HG02623 (cell line): ENCODE data around the gene ING3.
"Not testable (repeated sequence)": the region's sequence is repeated elsewhere in the genome, so short reads cannot be mapped to it uniquely, and the experiment has no call there.

Source experiments
- ATAC-seq: cut with Tn5 transposase; IDR thresholded peaks from one replicate; pipeline ENCODE4 v1.9.1; 2021; ENCODE audit warnings: moderate library complexity; ENCODE audit not compliant: unreplicated experiment

Gene ING3

DNA sequence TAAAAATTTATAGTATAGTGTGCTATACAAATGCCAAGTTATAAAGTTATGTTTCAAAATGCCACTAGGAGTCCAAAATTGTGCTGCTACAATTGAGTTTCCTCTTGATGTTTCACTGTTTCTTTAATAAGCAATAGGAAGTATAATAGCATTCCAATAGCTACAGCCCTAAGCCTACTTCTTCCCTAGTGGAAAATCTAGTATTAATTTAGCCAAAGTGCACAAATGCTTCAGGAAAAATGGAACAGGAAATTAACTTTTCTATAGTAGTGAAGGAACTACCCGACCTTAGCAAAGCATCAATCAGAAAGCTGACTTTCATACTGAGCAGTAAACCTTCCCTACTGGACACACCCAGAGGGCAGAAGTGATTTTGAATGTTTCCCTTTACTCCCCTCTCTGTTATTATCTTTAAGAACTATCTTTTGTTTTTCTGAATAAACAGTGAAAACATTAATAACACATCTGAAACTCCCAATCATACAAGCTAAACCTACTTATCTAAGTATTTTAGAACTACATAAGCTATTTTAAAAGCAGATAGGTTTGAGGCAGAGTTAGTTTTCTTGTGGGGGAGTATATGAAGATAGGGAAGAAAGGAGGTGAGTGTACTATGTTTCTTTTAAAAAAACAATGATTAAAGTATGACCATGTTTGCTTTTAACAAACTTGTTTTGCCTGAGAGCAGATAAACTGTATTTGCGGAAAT lies 51.6 kb downstream of the ING3 start:
- ATAC-seq = no peak

- ATAC-seq = no peak
These were observed 52.2 kb downstream of the ING3 start for GRCh38 chr7:121002757-121003200.

DNA sequence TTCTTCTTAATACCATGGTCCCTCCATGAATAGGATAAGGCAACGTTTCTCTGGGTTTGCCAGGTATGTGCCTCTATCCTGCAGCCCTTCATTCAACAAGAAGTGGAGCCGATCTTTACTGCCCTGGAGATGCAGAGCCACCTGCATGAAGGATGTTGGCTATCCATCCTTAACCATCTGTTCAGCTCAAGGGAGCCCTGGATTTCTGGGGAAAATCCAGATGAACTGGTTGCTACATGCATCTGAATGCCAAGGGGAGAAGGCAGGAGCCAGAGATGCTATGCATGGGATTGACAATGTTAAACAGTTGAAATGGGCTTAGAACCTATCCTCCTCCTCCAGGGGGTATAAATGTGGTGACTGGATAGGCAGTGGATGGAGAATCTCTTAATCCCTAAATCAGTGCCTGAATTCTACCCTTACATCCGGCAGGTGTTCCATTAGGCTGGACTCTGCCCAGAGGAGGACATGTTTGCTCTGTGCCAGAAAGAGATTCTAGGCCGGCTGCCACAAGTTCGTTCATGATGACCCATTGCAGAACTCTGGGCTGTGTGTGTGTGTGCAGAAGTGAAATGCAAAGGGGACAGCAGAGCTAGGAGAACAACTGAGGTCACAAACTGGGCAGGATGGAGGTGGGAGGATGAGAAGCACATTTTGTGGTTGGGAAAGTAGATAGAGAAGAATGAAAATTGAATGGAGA lies 53.6 kb downstream of the ING3 start:
- ATAC-seq = no peak

DNA sequence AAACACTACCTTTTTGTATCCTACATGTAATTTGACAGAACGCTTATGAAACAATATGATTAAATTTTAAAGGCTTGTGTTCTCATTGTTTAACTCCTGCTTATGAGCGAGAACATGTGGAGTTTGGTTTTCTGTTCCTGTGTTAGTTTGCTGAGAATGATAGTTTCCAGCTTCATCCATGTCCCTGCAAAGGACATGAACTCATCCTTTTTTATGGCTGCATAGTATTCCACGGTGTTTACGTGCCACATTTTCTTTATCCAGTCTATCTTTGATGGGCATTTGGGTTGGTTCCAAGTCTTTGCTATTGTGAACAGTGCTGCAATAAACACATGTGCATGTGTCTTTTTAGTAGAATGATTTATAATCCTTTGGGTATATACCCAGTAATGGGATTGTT lies 54.5 kb downstream of the ING3 start:
- not testable (repeated sequence) for ATAC-seq

DNA sequence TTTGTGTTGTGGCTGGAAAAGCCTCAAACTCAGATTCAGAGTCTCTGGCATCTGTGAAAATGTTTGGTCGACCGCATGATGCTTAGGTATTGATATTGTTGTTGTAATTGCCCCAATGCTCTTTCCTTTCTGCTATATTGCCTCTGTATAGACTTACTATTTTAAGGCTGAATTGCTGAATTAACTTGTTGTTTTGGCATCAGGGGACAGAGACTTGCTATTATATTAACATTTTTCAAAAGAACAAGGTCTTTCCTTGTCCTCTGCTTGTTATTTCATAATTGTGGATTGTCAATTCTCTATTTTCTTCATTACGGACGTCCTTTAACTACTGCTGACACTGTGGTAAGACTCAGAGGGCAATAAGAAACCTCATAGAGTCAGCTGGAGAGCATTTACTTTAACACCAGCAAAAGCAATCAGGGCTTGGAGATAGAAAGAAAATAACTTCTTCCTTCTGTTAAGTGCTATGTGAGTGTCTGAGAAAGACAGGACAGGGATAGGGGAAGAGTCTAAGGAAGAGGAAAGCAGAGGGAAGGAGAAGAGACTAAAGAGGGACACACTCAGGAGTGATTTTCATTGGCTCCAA lies 55.5 kb downstream of the ING3 start:
- ATAC-seq = no peak

GRCh38 chr7:121006711-121007315 lies 56.2 kb downstream of the ING3 start:
- ATAC-seq = no peak

GRCh38 chr7:121008816-121009215 lies 58.2 kb downstream of the ING3 start:
- ATAC-seq = no peak

- ATAC-seq = no peak
These were observed 60.8 kb downstream of the ING3 start for GRCh38 chr7:121011401-121011800.

- ATAC-seq = no peak
These were observed 61.7 kb downstream of the ING3 start for GRCh38 chr7:121012170-121012874.

DNA sequence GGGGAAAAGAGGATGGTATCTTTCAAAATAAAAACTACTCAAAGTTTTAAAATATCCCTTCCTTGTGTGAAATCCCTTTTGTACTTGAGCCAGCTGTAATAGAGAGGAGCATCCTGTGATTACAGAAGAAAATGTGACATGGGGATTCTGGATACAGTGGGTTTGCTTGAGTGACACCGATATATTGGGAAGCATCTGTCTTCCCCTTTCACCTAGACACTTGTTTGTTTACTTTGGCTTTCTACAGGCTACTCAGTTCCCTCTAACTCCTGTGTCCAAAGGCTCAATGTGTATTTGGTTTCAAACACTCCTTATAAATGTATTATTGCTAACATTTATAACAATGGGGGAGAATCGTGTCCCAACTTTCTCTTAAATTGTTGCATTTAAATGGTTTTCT lies 62.3 kb downstream of the ING3 start:
- ATAC-seq = no peak

GRCh38 chr7:121015560-121015959 lies 65.0 kb downstream of the ING3 start:
- no peak for ATAC-seq

DNA sequence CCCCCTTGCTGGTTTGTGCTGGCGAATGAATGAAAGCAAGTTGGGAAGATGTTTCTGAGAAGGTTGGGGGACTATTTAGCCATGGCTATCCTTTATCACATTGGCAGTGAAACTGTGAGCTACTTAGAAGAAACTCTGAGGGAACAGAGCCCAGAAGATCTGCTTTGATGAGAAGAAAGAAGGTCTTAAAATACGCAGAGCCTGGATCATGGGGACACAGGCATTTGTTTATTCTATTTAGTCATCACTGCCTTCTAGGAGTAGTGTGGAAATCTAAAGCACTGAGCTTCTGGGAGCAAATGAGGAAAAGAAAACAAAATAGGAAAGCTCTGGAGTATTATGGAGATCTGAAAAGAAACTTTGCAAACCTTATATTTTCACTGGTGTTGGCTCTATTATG lies 66.4 kb downstream of the ING3 start:
- no peak for ATAC-seq

DNA sequence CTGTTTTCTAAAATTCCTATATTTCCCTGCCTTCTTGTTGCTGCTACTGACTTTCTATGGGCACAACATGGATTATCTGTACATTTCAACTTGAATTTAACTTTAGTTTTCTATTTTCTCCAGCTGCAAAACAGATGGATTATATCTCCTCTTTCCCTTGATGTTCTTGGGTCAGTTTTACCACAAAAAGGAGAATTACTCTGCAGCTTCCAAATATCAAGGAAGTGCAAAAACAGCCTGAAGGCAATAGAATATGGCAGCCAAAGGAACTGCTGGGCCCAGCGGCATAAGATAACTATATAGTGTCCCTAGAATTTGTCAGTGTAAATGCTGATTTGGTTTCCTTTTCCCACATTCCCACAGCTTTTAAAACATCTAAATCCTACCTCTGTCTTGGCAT lies 67.0 kb downstream of the ING3 start:
- ATAC-seq = no peak

GRCh38 chr7:121019018-121019417 lies 68.4 kb downstream of the ING3 start:
- ATAC-seq = no peak

DNA sequence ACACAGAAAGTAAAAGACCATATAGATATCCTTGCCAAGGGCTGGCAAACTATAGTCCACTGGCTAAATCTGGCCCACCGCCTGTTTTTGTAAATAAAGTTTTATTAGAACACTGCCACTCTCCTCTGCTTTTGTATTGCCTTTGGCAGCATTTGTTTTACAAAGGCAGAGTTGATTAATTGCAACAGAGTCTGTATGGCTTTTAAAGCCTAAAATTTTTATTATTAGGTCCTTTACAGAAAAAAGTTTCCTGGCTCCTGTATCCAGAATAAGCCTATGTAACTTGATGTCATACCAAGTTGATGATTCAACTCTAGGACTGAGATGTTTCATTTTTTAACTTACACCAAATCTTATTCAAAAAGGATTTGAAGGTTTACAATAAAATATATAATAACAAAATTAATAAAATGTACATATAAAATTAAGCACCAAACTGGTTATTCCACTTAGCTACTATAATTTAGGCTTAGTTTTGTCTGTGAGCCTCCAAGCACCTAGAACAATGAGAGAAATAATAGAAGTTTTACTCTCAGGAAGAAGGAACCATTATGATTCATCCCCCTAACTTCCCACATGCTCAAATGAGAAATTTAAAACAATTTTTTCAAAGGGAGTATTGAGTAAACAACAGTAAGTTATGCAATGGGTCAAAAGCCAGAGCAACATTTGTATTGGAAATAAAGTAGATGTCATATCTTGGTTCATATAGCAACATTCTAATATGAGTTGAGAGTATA lies 69.8 kb downstream of the ING3 start:
- ATAC-seq = no peak

GRCh38 chr7:121020989-121021969 lies 70.7 kb downstream of the ING3 start:
- no peak for ATAC-seq

- no peak for ATAC-seq
These were observed 72.6 kb downstream of the ING3 start for GRCh38 chr7:121023194-121023593.

DNA sequence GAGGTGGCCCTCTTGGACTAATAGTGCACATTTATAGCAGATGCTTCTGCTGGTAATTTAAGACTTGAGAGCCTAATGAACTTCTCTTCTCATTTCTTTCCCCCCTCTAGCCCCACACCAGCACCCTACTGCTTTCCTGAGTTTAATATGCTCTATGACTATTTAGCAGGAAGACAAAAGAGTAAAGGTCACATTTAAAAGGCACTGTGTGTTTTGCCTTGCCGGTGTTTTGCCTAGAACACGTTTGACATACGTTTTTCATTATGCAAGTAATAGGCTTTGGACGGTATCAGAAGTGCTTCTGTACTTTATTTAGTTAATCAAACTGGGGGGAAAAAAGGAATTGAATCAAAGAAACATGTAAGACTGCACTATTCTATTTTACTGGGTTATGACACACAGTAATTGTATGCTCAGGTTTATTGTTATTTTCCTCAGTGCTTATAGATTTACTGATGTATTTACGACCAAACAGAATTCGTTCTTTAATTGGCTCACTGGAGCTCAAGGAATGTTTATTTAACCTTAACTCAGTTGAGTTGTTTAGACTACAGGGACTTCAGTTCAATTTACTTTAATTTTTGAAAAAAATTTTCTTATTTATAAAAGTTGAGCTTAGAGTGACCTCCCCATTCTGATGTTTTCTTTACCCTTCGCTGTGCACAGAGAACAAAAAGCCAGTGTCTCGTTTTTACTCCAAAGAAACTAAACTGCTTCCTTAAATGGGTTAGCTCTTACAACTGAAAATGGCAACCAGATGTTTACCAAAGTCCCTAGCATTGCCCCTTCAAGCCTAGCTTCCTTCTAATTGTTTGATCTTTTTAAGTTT lies 73.3 kb downstream of the ING3 start:
- ATAC-seq = no peak
